ENCODE data around the gene MTX2. TPM values are rescaled to one million over a fixed set of nuclear protein-coding genes. Genes with fewer than 3 reads are reported as not detected.

Gene MTX2
- total and polyA plus RNA-seq, 9 of the 15 experiments (the other 6 are each of a cell fraction or from before 2014, with no cell fraction given) = 38.1 to 170 (median 88.0) TPM

- TF ChIP-seq ELF1 (tag; IDR thresholded peaks at IDR 0.05) = peak; percentile 89
- no peak for TF ChIP-seq GTF3C2 (IDR thresholded peaks at IDR 0.05; ENCODE audit: borderline replicate concordance, extremely low read depth, insufficient read length)
- TF ChIP-seq STAT6 (CRISPR knock-in tag; IDR thresholded peaks at IDR 0.05) = 0 out of 2 replicates have a peak, but pooled peaks have one; percentile 32
- no peak for TF ChIP-seq BRF2 (IDR thresholded peaks at IDR 0.05; ENCODE audit: borderline replicate concordance, insufficient read depth, insufficient read length)
- TF ChIP-seq REST (IDR thresholded peaks at IDR 0.05; ENCODE audit: borderline replicate concordance) = peak; percentile 83
- TF ChIP-seq REST (CRISPR knock-in tag; IDR thresholded peaks at IDR 0.05; ENCODE audit: low read depth) = no peak
- peak; percentile 50; the same call in 1 of the 2 replicates for TF ChIP-seq SOX6 (IDR thresholded peaks at IDR 0.05)
- TF ChIP-seq KDM4B (IDR thresholded peaks at IDR 0.05; ENCODE audit: borderline replicate concordance in 2 of 2, low read depth in 1 of 2) = peak in 1 of 2 experiments; percentile 74; a peak in 1 of 4 replicates
Measured at GRCh38 chr2:176269319-176270099, at the start of gene MTX2 (continued).

Data from K562 (cell line).